Activated B cell treated with CpG ODN at 0.5 μM for 24 hours (primary cell): ENCODE measurements around the gene CAVIN1. TPM values are rescaled to one million over a fixed set of nuclear protein-coding genes. Genes with fewer than 3 reads are reported as not detected.
A peak's percentile ranks its signal among the peaks of the same experiment; 100 is the strongest.
"Not testable (repeated sequence)": the region's sequence is repeated elsewhere in the genome, so short reads cannot be mapped to it uniquely, and the experiment has no call there.

Source experiments
- ATAC-seq: fragments of 200-7000 bp; cut with Tn5 transposase; one replicate; pipeline ENCODE4 v1.10.0; 2021; ENCODE audit warnings: low read depth, mild to moderate bottlenecking, moderate library complexity
- CTCF ChIA-PET: fragments of 350-600 bp; sonication (Branson Sonifier 250); formaldehyde crosslinking; loops from one replicate; lab custom pipeline; 2021; ENCODE audit warnings: antibody characterized with exemption; lab: Charles Lee
- POLR2A ChIA-PET: fragments of 350-600 bp; sonication (Branson Sonifier 250); formaldehyde crosslinking; loops from one replicate; lab custom pipeline; 2021; ENCODE audit warnings: antibody characterized with exemption; lab: Charles Lee
- DNase-seq: peaks from one replicate; pipeline ENCODE4 v3.0.0; 2022
- H3K27ac Mint-ChIP-seq: one replicate; pipeline ENCODE4 v1.8.0; 2020; ENCODE audit warnings: mixed read lengths
- H3K27me3 Mint-ChIP-seq: one replicate; pipeline ENCODE4 v1.8.0; 2021; ENCODE audit warnings: mixed read lengths
- H3K36me3 Mint-ChIP-seq: one replicate; pipeline ENCODE4 v1.8.0; 2021; ENCODE audit warnings: low read depth, mixed read lengths
- H3K4me1 Mint-ChIP-seq: one replicate; pipeline ENCODE4 v1.8.0; 2021; ENCODE audit warnings: mixed read lengths
- H3K4me3 Mint-ChIP-seq: one replicate; pipeline ENCODE4 v1.8.0; 2020; ENCODE audit warnings: mild to moderate bottlenecking, mixed read lengths
- H3K9me3 Mint-ChIP-seq: one replicate; pipeline ENCODE4 v1.8.0; 2020; ENCODE audit warnings: mixed read lengths
- CTCF ChIP-seq: fragments of 200-600 bp; IDR thresholded peaks from one replicate; pipeline ENCODE4 v1.8.0; 2022; ENCODE audit warnings: antibody characterized with exemption, mild to moderate bottlenecking
- intact Hi-C: fragments of 100-400 bp; cut with micrococcal nuclease; formaldehyde crosslinking; loops from one replicate; pipeline ENCODE4 v1.15.1; 2024
- total RNA-seq: library from RNA; stranded (reverse); gene quantifications from 2 replicates; pipeline ENCODE4 v1.2.3, GENCODE V29; 2022

The CAVIN1 gene
- total RNA-seq, 1 donor from 2014 or later: 0.20 TPM

DNA sequence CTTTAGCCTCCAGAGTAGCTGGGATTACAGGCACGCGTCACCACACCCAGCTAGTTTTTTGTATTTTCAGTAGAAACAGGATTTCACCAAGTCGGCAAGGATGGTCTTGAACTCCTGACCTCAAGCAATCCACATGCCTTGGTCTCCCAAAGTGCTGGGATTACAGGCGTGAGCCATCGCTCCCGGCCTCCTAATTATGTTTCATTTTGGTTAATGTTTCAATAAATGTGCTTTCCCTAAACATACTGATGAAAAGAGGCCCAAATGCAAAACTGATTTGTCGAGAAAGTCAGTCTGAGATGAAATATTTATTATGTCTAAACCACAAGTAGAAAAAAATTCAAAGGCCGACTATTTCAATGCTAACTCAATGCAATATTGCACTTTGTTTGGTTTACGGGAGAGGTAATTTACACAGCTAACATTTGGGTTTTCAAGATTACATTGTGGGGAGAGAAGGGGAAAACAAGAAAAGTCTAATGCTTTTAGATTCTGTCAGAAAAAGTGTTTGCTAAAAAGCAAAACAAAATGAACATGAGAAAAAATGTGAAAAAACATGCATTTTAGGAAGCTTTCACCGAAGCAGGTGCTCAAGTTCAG lies 44.6 kb downstream of the CAVIN1 start:
- no peak for TF ChIP-seq CTCF
- H3K9me3 Mint-ChIP-seq: no peaks in the 10 kb centered on the region
- H3K27me3 Mint-ChIP-seq: no peaks in the 10 kb centered on the region
- ATAC-seq: no peak
- POLR2A ChIA-PET: interaction anchor here (0.6 to 7.7 kb wide), 5 partner anchors 10 to 121 kb away, joined by 4 to 102 read pairs (median 4); partner anchors contain the start of gene STAT3
- H3K36me3 Mint-ChIP-seq: peaks cover 17% of the 10 kb centered on the region
- intact Hi-C loops: loop anchor here (2.0 kb wide), 3 partner anchors 14 to 28 kb away; no protein-coding TSS in a partner anchor
- H3K4me3 Mint-ChIP-seq: peak overlapping the region; percentile 84
- H3K4me1 Mint-ChIP-seq: peaks cover 65% of the 10 kb centered on the region
- DNase-seq: no peak
- H3K27ac Mint-ChIP-seq: peak overlapping the region; percentile 93
- CTCF ChIA-PET: interaction anchor here (1.0 to 1.4 kb wide), 2 partner anchors 10 to 56 kb away, joined by 4 to 7 read pairs; partner anchors contain the start of gene STAT3

- ChIA-PET POLR2A (interaction anchor here (0.7 to 7.7 kb wide), 2 partner anchors 15 to 29 kb away, joined by 7 to 102 read pairs; partner anchors contain the start of gene STAT3), CTCF (interaction anchor here (0.8 kb wide), 1 partner anchor 32 kb away, joined by 3 read pairs; no protein-coding TSS in a partner anchor)
- Mint-ChIP-seq H3K36me3 (peaks cover 21% of the 10 kb centered on the region), H3K27ac (no peak overlapping the region), H3K4me3 (no peak overlapping the region), H3K9me3 (no peaks in the 10 kb centered on the region), H3K4me1 (peaks cover 51% of the 10 kb centered on the region), H3K27me3 (no peaks in the 10 kb centered on the region)
- intact Hi-C loops: no loop called here
- no peak for TF ChIP-seq CTCF
- no peak for DNase-seq
- ATAC-seq: no peak
Measured at GRCh38 chr17:42373896-42374295, 49.2 kb downstream of the CAVIN1 start.

GRCh38 chr17:42372142-42372541 lies 50.9 kb downstream of the CAVIN1 start:
- ChIA-PET CTCF (interaction anchor here (1.4 kb wide), 1 partner anchor 60 kb away, joined by 3 read pairs; no protein-coding TSS in a partner anchor), POLR2A (interaction anchor here (0.7 kb wide), 1 partner anchor 29 kb away, joined by 4 read pairs; no protein-coding TSS in a partner anchor)
- peaks cover 43% of the 10 kb centered on the region for H3K4me1 Mint-ChIP-seq

GRCh38 chr17:42368797-42369561 lies 54.1 kb downstream of the CAVIN1 start:
- ChIA-PET POLR2A (interaction anchor here (0.6 to 2.2 kb wide), 3 partner anchors 14 to 126 kb away, joined by 3 to 8 read pairs (median 5); partner anchors contain the start of gene STAT3), CTCF (interaction anchor here (0.6 to 1.1 kb wide), 2 partner anchors 22 to 47 kb away, joined by 3 read pairs; no protein-coding TSS in a partner anchor)
- DNase-seq, intact Hi-C loops, ATAC-seq, H3K27me3 Mint-ChIP-seq, H3K4me3 Mint-ChIP-seq, H3K27ac Mint-ChIP-seq, H3K9me3 Mint-ChIP-seq: not testable (repeated sequence)
- peaks cover 44% of the 10 kb centered on the region for H3K4me1 Mint-ChIP-seq
- peaks cover 35% of the 10 kb centered on the region for H3K36me3 Mint-ChIP-seq

More at GRCh38 chr17:42372142-42372541, 50.9 kb downstream of the CAVIN1 start:
- peaks cover 20% of the 10 kb centered on the region for H3K36me3 Mint-ChIP-seq
- ATAC-seq: no peak
- H3K27me3 Mint-ChIP-seq: no peaks in the 10 kb centered on the region
- DNase-seq: no peak
- no peak overlapping the region for H3K4me3 Mint-ChIP-seq
- intact Hi-C loops: no loop called here
- no peaks in the 10 kb centered on the region for H3K9me3 Mint-ChIP-seq
- no peak overlapping the region for H3K27ac Mint-ChIP-seq
- no peak for TF ChIP-seq CTCF

GRCh38 chr17:42368310-42368709 lies 54.7 kb downstream of the CAVIN1 start:
- intact Hi-C loops: not testable (repeated sequence)
- peaks cover 47% of the 10 kb centered on the region for H3K4me1 Mint-ChIP-seq

GRCh38 chr17:42366176-42367023 lies 56.7 kb downstream of the CAVIN1 start:
- DNase-seq, H3K27ac Mint-ChIP-seq, H3K9me3 Mint-ChIP-seq, H3K27me3 Mint-ChIP-seq, H3K4me3 Mint-ChIP-seq, CTCF ChIA-PET, intact Hi-C loops, ATAC-seq: not testable (repeated sequence)
- Mint-ChIP-seq H3K4me1 (peaks cover 63% of the 10 kb centered on the region), H3K36me3 (peaks cover 35% of the 10 kb centered on the region)
- POLR2A ChIA-PET: interaction anchor here (0.7 kb wide), 1 partner anchor 189 kb away, joined by 9 read pairs; no protein-coding TSS in a partner anchor

More at GRCh38 chr17:42368310-42368709, 54.7 kb downstream of the CAVIN1 start:
- not testable (repeated sequence) for H3K4me3 Mint-ChIP-seq, H3K9me3 Mint-ChIP-seq, H3K27me3 Mint-ChIP-seq, DNase-seq, ATAC-seq, H3K27ac Mint-ChIP-seq
- ChIA-PET POLR2A (interaction anchor here (0.7 to 2.2 kb wide), 2 partner anchors 14 to 20 kb away, joined by 5 to 8 read pairs; partner anchors contain the start of gene STAT3), CTCF (interaction anchor here (0.6 to 1.1 kb wide), 2 partner anchors 23 to 46 kb away, joined by 3 read pairs; no protein-coding TSS in a partner anchor)
- peaks cover 35% of the 10 kb centered on the region for H3K36me3 Mint-ChIP-seq
